HG03469 (cell line): ENCODE measurements around the gene KDM4C.
"Not testable (repeated sequence)": the region's sequence is repeated elsewhere in the genome, so short reads cannot be mapped to it uniquely, and the experiment has no call there.

Experiments used
- ATAC-seq: cut with Tn5 transposase; IDR thresholded peaks from one replicate; pipeline ENCODE4 v1.9.1; 2021; ENCODE audit warnings: mild to moderate bottlenecking, moderate library complexity, moderate number of reproducible peaks; ENCODE audit not compliant: unreplicated experiment

Gene KDM4C

DNA sequence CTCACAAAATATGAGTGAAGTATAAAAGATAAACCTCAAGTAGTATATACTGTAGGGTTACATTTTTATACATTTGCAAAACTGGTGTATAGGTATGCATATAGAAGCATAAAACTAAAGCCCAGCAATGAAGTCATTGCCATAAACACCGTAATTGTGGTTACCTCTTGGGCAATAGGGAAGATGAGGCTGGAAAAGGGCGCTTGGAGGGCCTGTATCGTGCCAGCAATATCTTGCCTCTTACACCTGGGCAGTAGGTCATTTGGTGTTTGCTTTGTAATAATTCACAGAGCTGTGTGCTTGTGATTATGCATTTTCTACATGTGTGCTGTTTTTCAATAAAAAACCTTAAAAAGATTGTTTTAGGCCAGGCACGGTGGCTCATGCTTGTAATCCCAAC, 45.2 kb downstream of the KDM4C start:
- no peak for ATAC-seq

DNA sequence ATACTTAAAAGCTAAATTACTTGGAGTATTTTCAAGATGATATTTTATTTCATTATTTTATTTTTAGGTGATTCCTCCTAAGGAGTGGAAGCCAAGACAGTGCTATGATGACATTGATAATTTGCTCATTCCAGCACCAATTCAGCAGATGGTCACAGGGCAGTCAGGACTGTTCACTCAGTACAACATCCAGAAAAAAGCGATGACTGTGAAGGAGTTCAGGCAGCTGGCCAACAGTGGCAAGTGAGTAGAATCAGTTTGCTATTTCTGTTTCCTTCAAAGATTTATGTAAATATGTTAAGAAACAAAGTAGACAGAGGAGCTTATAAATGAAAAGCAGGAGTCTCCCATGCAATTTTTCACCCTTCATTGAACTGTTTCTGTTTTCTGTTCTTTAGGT, 47.8 kb downstream of the KDM4C start:
- no peak for ATAC-seq

DNA sequence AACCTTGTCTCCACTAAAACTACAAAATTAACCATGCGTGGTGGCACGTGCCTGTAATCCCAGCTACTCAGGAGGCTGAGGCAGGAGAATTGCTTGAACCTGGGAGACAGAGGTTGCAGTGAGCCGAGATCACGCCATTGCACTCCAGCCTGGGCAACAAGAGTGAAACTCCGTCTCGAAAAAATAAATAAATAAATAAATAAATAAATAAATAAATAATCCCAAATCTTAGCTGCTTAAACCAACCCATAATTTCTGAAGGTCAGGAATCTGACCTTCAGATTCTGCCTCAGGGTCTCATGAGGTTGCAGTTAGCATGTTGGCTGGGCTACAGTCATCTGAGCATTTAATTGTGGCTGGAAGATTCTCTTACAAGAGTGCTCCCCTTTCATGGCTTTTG, 48.5 kb downstream of the KDM4C start:
- not testable (repeated sequence) for ATAC-seq

DNA sequence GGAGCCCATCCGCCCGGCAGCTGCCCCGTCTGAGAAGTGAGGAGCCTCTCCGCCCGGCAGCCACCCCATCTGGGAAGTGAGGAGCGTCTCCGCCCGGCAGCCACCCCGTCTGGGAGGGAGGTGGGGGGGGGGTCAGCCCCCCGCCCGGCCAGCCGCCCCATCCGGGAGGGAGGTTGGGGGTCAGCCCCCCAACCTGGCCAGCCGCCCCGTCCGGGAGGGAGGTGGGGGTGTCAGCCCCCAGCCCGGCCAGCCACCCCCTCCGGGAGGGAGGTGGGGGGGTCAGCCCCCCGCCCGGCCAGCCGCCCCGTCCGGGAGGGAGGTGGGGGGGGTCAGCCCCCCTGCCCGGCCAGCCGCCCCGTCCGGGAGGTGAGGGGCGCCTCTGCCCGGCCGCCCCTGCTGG, 49.9 kb downstream of the KDM4C start:
- ATAC-seq, result not testable (repeated sequence)

DNA sequence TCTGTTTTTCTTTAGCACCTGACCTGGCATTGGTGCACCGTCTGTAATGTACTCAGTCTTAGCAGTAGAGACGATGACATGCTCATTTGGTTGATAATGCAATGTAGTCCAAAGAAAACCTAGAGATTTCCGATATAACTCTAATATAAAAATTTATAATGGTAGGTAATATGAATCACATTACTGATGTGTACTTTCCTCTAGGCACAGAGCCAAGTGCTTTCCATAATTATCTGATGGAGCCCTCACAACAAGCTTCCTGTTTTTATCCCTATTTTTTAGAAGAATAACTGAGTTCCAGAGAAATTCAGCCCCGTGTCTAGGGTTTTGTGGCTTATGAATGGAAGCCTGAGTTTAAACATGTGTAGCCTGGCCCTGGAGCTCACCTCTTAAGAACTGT, 53.7 kb downstream of the KDM4C start:
- no peak for ATAC-seq

DNA sequence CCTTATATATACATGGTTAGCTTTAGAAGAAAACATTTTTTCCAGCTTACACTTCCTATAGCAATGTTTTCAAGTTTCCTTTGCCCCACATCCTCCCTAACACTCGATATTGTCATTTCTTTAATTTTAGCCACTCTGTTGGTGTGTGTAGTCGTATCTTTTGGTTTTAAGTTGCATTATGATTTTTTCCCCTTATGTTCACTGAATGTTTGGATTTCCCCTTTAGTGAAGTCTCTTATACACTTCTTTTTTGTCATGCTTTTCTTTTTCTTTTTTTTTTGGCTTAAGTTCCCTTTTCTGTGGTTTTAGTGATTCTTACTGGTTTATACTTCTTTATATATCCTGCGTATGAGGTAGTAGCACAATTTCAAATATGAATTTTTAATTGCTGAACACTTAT, 58.8 kb downstream of the KDM4C start:
- no peak for ATAC-seq

DNA sequence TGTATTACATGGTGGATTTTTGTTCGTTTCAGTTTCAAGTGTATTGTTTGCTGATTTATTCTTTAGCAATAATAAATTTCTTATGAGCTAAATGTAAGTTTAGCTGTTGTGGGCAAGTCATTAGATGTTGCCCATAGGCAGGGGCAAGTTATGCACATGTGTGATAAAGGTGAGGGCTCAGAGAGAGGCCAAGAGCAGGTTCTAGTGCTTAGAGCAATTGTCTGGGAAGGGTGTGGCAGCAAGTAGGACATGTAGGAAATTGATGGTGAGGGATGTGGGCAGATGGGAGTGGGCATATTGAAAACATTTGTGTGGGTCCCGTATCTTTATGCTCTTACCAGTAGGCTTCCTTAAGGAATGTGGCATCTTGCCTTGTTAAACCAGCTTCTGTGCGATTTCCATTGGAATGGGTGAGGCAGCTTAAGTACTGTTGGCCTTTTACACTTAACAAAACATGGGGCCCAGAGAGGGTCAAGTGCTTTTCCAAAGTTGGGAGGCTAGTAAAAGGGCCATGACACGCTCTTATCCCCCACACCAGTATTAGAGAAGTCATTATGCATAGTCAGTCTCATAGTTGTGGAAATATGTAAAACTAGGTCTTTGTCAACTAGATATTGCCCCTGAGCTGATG, 60.6 kb downstream of the KDM4C start:
- no peak for ATAC-seq

DNA sequence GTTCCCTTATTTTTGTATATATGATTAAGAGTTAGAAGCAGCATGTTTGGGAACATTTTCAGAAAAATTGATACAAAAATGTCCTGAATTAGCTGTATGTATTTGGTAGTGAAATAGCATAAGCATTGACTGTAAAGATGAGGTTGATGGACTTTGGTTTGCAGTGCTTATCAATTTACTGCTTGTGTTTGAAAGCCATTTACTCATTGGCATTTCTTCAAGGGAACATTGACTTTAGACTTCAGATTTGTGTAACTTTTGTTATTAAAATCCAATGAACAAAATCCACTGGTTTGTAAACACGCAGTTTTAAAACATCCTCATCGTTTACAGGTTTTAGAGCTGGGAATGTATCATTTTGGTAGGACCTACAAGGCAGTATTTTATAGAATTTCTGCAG, 61.3 kb downstream of the KDM4C start:
- no peak for ATAC-seq

DNA sequence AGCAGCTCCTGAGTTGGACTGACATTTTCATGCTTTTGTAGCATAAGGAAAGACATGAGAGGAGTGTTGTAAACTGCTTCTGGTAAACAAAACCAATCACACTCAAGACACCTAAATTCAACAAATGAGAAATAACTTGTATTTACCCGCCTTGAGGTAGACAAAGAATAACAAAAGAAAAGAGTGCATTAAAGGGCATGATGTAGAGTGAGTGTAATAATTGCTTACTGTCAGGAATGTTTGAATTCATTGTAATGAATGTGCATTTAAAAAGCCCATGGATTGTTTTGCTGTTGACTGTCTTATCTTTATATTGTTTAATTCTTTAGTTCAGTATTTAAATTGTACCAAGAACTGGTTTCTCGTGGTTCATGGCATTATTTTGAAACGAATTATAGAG, 61.8 kb downstream of the KDM4C start:
- no peak for ATAC-seq

DNA sequence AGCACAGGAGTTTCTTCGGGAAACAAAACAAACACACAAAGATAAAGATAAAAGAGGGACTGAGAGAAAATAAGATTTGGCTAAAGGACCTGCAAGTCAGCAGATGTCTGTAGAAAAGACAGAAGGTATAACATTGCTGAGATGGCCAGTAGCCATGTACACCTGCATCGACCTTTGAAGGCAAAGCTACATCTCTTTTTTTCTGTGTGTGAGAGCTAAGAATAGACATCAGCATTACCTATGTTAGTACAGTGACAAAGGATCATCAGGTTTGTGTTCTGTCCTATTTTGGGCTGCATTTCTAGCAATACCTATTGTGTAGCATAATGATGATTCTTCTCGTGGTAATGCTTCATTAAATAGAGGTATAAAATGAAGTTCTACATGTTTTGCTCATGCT, 64.9 kb downstream of the KDM4C start:
- no peak for ATAC-seq

DNA sequence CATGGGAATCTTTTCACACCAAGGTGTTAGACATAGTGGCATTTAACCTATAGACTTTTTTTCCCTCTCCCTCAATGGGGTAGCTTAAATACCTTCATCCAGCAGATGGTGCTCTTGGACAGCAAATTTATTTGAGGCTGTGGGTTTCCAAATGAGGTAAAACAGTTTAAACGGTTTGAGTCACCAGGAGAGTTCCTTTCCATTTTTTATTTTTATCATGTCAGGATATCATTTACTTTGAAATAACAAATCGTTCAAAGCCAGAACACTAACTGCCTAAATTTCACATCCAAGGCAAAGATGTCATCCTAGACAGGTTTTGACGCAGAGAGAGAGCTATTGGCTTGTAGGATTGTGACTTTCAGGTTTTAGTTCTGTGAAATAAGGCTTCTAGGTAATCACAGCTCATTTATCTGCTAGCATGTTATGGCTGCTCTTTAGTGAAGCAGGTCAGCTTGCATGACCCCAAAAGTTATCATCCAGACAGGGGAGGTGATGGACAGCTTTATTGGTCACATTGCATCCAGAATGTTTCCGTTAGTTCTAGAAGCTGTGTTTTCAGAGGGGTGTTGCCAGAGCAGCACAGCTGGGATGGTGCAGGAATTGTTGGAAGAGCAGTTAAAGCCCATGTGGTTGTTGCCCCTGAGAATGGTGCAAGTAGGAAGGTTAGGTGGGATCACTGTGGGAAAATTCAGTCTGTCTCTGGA, 69.8 kb downstream of the KDM4C start:
- ATAC-seq, result peak; percentile 49

DNA sequence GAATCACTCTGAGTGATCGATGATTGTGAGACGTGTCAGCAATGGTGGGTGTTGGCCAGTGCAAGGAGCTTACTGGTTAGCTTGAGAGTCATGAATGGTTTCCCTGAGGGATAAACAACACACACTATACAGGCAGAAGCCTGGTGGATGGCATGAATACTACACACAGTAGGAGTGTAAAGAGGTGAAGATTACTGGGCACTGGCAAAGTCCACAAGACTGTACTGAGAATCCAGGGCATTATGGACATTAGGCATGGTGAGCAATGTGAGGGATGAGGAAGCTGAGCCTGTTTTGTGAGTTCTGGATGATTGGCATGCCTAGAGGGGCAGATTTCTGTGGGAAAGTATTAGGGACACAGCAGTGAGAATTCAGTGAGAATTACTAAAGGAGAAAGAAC, 71.3 kb downstream of the KDM4C start:
- ATAC-seq, result no peak

DNA sequence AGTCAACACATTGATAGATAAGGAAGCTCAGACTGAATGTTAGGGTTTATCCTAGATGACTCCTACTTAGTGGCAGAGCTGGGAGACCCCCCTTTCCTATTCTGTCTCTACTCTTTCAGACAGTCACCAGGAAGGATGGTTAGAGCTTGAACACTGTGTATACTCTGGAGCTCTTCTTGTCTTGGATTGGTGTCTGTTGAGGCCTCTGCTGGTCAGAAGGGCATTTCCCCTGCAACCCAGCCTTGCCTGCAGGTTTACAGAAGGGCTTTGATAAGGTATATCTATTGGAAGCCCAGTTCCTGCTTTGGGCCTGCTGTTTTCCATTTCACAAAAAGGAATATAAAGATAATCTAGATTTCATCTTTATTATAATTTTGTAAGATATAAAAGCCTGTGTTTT, 71.8 kb downstream of the KDM4C start:
- ATAC-seq, result no peak

DNA sequence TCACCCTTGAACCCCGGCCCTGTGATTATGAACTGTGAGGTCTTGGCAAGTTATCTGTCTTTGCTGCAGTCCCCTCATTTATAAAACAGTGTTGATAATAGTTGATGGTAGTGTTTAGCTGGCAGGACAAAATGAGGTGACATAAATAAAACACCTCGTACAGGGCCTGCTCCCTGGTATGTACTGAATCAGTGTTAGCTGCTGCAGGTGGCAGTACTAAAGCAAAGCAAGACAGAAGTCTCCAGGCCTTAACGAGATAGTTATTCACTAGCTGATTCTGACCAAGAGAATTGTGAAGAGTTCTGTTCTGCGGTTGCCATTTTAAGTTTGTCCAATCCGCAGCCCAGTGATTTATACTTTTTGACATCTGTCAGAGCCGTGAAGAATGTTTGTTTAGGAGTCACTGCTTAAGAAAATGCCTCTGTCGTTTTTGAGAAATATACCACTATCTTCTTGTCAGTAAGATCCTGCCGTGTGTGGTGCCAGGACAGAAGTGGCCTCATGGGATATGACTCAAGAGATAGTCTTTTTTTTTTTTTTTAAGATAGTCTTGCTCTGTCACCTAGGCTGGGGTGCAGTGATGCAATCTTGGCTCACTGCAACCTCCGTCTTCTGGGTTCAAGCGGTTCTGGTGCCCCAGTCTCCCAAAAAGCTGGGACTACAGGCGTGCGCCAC, 75.9 kb downstream of the KDM4C start:
- no peak for ATAC-seq

DNA sequence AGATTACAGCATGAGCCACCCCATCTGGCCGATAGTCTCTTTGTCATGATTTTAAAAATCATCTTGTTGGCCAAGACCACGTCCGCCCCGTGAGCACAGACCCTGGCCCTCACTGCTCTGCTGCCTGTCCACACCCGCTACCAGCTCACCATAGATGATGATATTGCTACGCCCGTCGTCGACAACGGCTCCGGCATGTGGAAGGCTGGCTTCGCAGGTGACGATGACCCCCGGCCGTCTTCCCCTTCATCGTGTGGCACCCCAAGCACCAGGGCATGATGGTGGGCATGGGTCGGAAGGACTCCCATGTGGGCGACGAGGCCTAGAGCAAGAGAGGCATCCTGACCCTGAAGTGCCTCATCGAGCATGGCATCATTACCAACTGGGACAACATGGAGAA, 76.5 kb downstream of the KDM4C start:
- no peak for ATAC-seq

DNA sequence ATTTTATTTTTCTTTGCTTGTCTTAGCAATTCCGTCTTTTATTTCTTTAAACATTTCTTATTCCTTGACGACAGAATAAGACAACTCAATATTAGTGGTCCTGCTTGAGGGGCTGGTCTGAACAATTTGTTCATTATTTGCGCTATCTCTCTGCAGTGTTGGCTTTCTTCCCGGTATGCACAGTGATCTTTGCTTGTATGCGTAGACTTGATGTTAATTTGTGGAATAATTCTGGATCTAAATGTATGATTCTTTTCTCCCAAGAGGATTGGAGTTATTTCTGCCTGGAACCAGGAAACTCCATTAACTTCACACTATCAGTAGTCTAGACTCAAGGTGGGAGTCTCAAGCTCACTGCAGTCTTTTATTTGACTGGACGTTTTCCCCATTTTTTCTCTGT, 80.4 kb downstream of the KDM4C start:
- no peak for ATAC-seq

DNA sequence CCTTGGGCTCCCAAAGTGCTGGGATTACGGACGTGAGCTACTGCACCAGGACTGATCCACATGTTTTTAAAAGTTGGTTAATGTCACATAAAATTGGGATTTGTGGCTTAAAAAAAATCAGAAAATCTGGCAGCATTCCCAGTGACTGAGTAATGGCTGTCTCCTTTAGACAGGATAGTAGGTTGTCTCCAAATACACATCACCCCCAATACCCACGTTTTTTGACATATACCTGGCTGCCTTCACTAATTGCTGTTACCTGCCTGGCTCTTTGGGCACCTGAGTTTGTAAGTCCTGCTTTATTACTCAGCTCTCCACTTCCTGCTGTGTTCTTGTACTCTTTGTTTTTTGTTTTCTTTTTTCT, 84.8 kb downstream of the KDM4C start:
- no peak for ATAC-seq

DNA sequence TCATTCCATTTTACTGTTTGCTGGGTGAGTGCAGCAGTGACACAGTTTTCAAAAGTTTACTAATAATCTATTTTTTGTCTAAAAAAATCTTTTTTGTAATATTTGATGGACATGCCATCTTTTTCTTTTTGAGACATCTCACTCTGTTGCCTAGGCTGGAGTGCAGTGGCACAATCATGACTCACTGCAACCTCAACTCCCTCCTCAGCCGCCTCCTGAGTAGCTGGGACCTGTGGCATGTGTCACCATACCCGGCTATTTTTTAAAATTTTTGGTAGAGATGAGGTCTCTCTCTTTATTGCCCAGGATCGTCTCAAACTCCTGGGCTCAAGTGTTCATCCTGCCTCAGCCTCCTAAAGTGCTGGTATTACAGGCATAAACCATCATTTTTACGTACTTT, 86.0 kb downstream of the KDM4C start:
- ATAC-seq, result no peak

DNA sequence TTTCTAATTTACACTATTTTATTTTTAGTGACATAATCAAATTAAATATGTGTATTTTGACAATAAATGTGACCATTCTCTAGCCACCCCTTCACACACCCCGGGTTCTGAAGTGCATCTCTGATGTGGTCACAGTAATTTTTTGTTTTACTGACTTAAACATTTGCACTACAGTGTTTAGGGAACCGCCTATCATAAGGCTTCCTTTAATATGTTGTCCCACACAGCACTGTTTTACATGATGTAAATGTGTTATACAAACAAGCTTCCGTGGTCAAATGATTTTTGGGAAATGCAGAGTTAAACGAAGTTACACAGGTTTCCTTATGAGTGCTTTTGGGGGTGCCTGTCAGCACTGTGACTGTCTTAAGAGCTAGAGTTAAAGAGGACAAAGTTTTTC, 86.5 kb downstream of the KDM4C start:
- ATAC-seq, result no peak

DNA sequence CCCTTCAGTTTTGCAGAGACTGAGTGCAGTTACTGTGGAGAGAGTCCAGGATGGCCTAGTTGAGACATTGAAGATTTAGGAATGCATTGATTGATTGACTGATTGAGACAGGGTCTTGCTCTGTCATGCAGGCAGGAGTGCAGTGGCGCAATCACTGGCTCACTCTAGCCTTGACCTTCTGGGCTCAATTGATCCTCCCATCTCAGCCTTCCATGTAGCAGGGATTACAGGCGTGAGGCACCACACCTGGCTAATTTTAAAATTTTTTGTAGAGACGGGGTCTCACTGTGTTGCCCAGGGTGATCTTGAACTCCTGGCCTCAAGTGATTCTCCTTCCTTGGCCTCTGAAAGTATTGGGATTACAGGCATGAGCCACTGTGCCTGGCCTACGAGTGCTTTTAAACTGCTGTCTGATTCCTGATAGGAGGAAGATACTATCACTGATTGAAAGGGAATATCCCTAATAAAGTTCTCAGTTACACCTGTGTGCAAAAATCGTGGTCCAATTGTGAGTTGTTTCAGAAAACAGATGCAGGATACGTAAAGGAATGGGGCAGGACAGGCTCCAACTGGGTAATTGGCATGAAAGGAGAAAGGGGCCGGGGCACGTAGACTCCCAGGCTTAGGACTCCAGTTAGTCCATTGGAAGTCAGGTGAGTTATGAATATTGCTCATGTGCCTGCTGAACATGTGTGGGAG, 87.5 kb downstream of the KDM4C start:
- no peak for ATAC-seq

DNA sequence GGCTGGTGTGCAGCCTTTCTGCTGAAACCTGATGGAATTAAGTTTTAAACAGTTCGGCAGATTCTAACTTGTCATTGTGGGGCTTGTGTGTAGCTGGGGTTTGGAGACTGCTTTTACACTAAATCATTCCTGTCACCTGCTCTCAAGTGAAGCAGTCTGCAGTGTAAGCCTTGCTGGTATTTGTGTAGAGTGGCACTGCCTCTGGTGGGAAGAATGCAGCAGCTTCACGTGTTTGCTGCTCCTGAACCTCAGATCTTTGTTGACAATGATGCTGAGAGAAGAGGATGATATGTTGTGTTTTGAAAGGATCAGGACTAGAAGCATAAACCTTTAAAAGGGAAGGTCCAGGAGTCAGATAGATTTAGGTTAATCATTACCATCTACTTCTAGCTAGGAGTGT, 88.1 kb downstream of the KDM4C start:
- ATAC-seq, result no peak
